CD14-positive monocyte (primary cell): ENCODE data around the gene CATSPER1. TPM values are rescaled to one million over a fixed set of nuclear protein-coding genes. Genes with fewer than 3 reads are reported as not detected.

ENCODE experiments used
- DNase-seq, 3 donors: peaks; one replicate each; pipeline ENCODE4 v3.0.0-alpha.2; 2011 to 2022
- H2AFZ ChIP-seq: 2 replicates; pipeline ENCODE4 v1.6.0; 2012; ENCODE audit warnings: mild to moderate bottlenecking, low read depth, low read length, inconsistent platforms; ENCODE audit not compliant: insufficient read depth, poor library complexity, severe bottlenecking
- H3K27ac ChIP-seq, 2 donors: 1 replicate in 1 of 2; 2 replicates in 1 of 2; pipeline ENCODE4 v1.5.1; 2012 to 2013; ENCODE audit warnings: low read length in 2 of 2, control low read depth in 1 of 2, inconsistent platforms in 1 of 2, low read depth in 1 of 2, mild to moderate bottlenecking in 1 of 2
- H3K27me3 ChIP-seq, 2 donors: one replicate each; pipeline versions ENCODE4 v1.6.0 to v1.6.1; 2011 to 2013; ENCODE audit warnings: low read length in 2 of 2; ENCODE audit not compliant: control insufficient read depth in 2 of 2, insufficient read depth in 2 of 2
- H3K36me3 ChIP-seq, 2 donors: replicated peaks in 1 of 2; 1 replicate in 1 of 2; 2 replicates in 1 of 2; pipeline versions ENCODE4 v1.5.1 to v1.6.1; 2012 to 2013; ENCODE audit warnings: low read length in 2 of 2, control low read depth in 1 of 2, inconsistent platforms in 1 of 2, mild to moderate bottlenecking in 1 of 2; ENCODE audit not compliant: insufficient read depth in 2 of 2, control insufficient read depth in 1 of 2
- H3K4me1 ChIP-seq, 2 donors: 1 replicate in 1 of 2; 2 replicates in 1 of 2; pipeline versions ENCODE4 v1.5.1 to v1.6.1; 2012 to 2013; ENCODE audit warnings: low read length in 2 of 2, control low read depth in 1 of 2, inconsistent platforms in 1 of 2, mild to moderate bottlenecking in 1 of 2, moderate library complexity in 1 of 2; ENCODE audit not compliant: insufficient read depth in 2 of 2, control insufficient read depth in 1 of 2
- H3K4me2 ChIP-seq: replicated peaks from 2 replicates; pipeline ENCODE3; 2012; ENCODE audit warnings: low read length, moderate library complexity, mild to moderate bottlenecking; ENCODE audit not compliant: poor library complexity, severe bottlenecking; ENCODE audit errors: extremely low read depth
- H3K4me3 ChIP-seq, 3 experiments: fragments of 200-600 bp in 1 of 3; sonication (generic) in 1 of 3; replicated peaks in 1 of 3; 1 replicate in 2 of 3; 2 replicates in 1 of 3; pipeline ENCODE4 v1.5.1; 2011 to 2013; ENCODE audit warnings: low read length in 3 of 3, mild to moderate bottlenecking in 3 of 3, control low read depth in 2 of 3, low read depth in 2 of 3, inconsistent platforms in 1 of 3, moderate library complexity in 1 of 3
- H3K79me2 ChIP-seq: 2 replicates; pipeline ENCODE4 v1.6.0; 2012; ENCODE audit warnings: mild to moderate bottlenecking, control low read depth, inconsistent platforms, low read length, moderate library complexity; ENCODE audit not compliant: insufficient read depth
- H3K9ac ChIP-seq: 2 replicates; pipeline ENCODE4 v1.6.0; 2017; ENCODE audit warnings: low read length, mild to moderate bottlenecking; ENCODE audit not compliant: insufficient read depth, poor library complexity, severe bottlenecking
- H3K9me3 ChIP-seq, 2 donors: replicated peaks in 1 of 2; 1 replicate in 1 of 2; 2 replicates in 1 of 2; pipeline versions ENCODE4 v1.5.1 to v1.6.1; 2012 to 2013; ENCODE audit warnings: low read length in 2 of 2, control low read depth in 1 of 2; ENCODE audit not compliant: control insufficient read depth in 1 of 2, insufficient read depth in 1 of 2
- H4K20me1 ChIP-seq: 2 replicates; pipeline ENCODE4 v1.6.0; 2012; ENCODE audit warnings: mild to moderate bottlenecking, low read length, control low read depth, moderate library complexity; ENCODE audit not compliant: insufficient read depth
- H3K27ac Mint-ChIP-seq, 7 donors: one replicate each; pipeline ENCODE4 v1.8.0; 2020; ENCODE audit warnings: mild to moderate bottlenecking in 7 of 7, mixed read lengths in 7 of 7, moderate library complexity in 6 of 7, inconsistent platforms in 2 of 7
- H3K27me3 Mint-ChIP-seq, 3 donors: one replicate each; pipeline ENCODE4 v1.8.0; 2021 to 2022; ENCODE audit warnings: low read depth in 3 of 3, mild to moderate bottlenecking in 3 of 3, mixed read lengths in 3 of 3, moderate library complexity in 3 of 3, inconsistent platforms in 1 of 3
- H3K36me3 Mint-ChIP-seq, 2 donors: one replicate each; pipeline ENCODE4 v1.8.0; 2020; ENCODE audit warnings: mixed read lengths in 2 of 2, inconsistent platforms in 1 of 2, mild to moderate bottlenecking in 1 of 2
- H3K4me1 Mint-ChIP-seq: one replicate; pipeline ENCODE4 v1.8.0; 2020; ENCODE audit warnings: mild to moderate bottlenecking, mixed read lengths
- H3K4me3 Mint-ChIP-seq, 2 donors: one replicate each; pipeline ENCODE4 v1.8.0; 2020; ENCODE audit warnings: mild to moderate bottlenecking in 2 of 2, mixed read lengths in 2 of 2, moderate library complexity in 1 of 2
- H3K9me3 Mint-ChIP-seq, 7 donors: one replicate each; pipeline ENCODE4 v1.8.0; 2020 to 2022; ENCODE audit warnings: mixed read lengths in 7 of 7, mild to moderate bottlenecking in 6 of 7, moderate library complexity in 6 of 7, inconsistent platforms in 2 of 7
- WGBS: methylation state at CpG from one replicate; pipeline ENCODE4 v1.1.5; 2013; ENCODE audit warnings: missing lambda C conversion rate; ENCODE audit not compliant: insufficient coverage; 5-methylcytosine and 5-hydroxymethylcytosine counted together
- intact Hi-C, 2 donors: fragments of 100-400 bp; cut with micrococcal nuclease; formaldehyde crosslinking; loops; one replicate each; pipeline versions ENCODE4 v1.15.0 to v1.15.1; 2023
- polyA plus RNA-seq, 3 donors: library from polyadenylated mRNA; depleted of rRNA in 1 of 3; unstranded in 2 of 3; stranded (reverse) in 1 of 3; fragments of 300-500 nt in 2 of 3; fragments of >200 nt in 1 of 3; fragmentation: Illumina TruSeq in 2 of 3; gene quantifications; 1 replicate in 2 of 3; 2 replicates in 1 of 3; pipeline ENCODE4 v1.2.3, GENCODE V29; 2012 to 2021
- TF ChIP-seq, protein P1 (sequence below): fragments of 200-600 bp; IDR thresholded peaks from one replicate; pipeline ENCODE4 v1.8.0; 2022; ENCODE audit warnings: antibody characterized with exemption, mild to moderate bottlenecking

The CATSPER1 gene
- polyA plus RNA-seq, 3 donors: 15.4 to 24.1 (median 22.0) TPM

DNA sequence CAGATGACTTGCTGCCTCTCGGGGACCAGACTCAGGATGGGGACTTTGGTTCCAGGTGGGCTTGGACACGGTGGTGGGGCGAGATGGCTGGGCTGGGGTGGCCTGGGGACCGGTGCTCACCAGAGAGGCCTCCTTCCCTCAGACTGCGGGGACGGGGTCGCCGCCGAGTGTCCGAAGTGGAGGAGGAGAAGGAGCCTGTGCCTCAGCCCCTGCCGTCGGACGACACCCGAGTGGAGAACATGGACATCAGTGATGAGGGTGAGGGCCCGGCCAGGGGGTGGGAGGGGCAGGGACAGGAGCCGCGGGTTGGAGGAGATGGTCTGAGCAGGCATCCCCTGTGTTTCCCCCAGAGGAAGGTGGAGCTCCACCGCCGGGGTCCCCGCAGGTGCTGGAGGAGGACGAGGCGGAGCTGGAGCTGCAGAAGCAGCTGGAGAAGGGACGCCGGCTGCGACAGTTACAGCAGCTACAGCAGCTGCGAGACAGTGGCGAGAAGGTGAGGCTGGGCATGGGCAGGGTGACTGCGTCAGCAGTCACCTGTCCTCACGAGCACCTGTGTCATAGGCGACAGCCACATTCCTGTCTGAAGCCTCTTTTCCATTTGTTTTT lies 58.8 kb downstream of the CATSPER1 start:
- Mint-ChIP-seq H3K4me1 (peaks cover 24% of the 10 kb centered on the region), H3K9me3 (no peaks in the 10 kb centered on the region), H3K27ac (peak overlapping the region in 1 of 7 donors; percentile 5), H3K36me3 (peaks cover 78 to 84% of the 10 kb centered on the region in 2 donors), H3K4me3 (no peak overlapping the region), H3K27me3 (no peaks in the 10 kb centered on the region)
- Histone ChIP-seq H3K4me1 (peaks cover 15 to 23% of the 10 kb centered on the region in 2 donors), H3K4me2 (no peak overlapping the region), H3K4me3 (no peak overlapping the region), H4K20me1 (peaks cover 28% of the 10 kb centered on the region), H3K27ac (no peak overlapping the region), H2AFZ (no peak overlapping the region), H3K27me3 (no peaks in the 10 kb centered on the region), H3K36me3 (peaks cover 70 to 80% of the 10 kb centered on the region in 2 donors), H3K9ac (no peak overlapping the region), H3K79me2 (peaks cover 26% of the 10 kb centered on the region), H3K9me3 (no peaks in the 10 kb centered on the region)
- WGBS: 97% methylated on average over 24 of the region's 30 CpGs
- no peak for DNase-seq
- TF ChIP-seq, protein P1, sequence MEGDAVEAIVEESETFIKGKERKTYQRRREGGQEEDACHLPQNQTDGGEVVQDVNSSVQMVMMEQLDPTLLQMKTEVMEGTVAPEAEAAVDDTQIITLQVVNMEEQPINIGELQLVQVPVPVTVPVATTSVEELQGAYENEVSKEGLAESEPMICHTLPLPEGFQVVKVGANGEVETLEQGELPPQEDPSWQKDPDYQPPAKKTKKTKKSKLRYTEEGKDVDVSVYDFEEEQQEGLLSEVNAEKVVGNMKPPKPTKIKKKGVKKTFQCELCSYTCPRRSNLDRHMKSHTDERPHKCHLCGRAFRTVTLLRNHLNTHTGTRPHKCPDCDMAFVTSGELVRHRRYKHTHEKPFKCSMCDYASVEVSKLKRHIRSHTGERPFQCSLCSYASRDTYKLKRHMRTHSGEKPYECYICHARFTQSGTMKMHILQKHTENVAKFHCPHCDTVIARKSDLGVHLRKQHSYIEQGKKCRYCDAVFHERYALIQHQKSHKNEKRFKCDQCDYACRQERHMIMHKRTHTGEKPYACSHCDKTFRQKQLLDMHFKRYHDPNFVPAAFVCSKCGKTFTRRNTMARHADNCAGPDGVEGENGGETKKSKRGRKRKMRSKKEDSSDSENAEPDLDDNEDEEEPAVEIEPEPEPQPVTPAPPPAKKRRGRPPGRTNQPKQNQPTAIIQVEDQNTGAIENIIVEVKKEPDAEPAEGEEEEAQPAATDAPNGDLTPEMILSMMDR: no peak
- intact Hi-C loops: no loop called here

Other genes starting within 250 kb of the CATSPER1 start
- gene AP5B1, start 245.5 kb downstream of the CATSPER1 start, polyA plus RNA-seq: 10 to 100 TPM; 33.7 to 46.4 (median 35.1) TPM
- under 1 TPM in 1 of 3 donors, not detected in 2; 0.08 TPM for gene OVOL1, start 239.4 kb downstream of the CATSPER1 start, polyA plus RNA-seq
- gene SNX32, start 192.5 kb downstream of the CATSPER1 start, polyA plus RNA-seq: under 1 TPM; 0.07 to 0.40 (median 0.12) TPM
- gene CFL1, start 168.3 kb downstream of the CATSPER1 start, polyA plus RNA-seq: 1,000 to 10,000 TPM; 1,281 to 2,233 (median 1,889) TPM
- gene MUS81, start 166.0 kb downstream of the CATSPER1 start, polyA plus RNA-seq: 10 to 100 TPM; 15.0 to 87.5 (median 16.4) TPM
- 10 to 100 TPM in 1 of 3 donors, under 1 TPM in 1, not detected in 1; 0.44 to 14.7 TPM for gene EFEMP2, start 153.7 kb downstream of the CATSPER1 start, polyA plus RNA-seq
- 1 to 10 TPM in 1 of 3 donors, under 1 TPM in 2; 0.71 to 1.3 (median 0.78) TPM for gene CTSW, start 146.6 kb downstream of the CATSPER1 start, polyA plus RNA-seq
- gene FIBP, start 138.0 kb downstream of the CATSPER1 start, polyA plus RNA-seq: 100 to 1,000 TPM in 2 of 3 donors, 10 to 100 TPM in 1; 79.1 to 109 (median 101) TPM
- 10 to 100 TPM; 20.8 to 35.2 (median 24.4) TPM for gene CCDC85B, start 135.8 kb downstream of the CATSPER1 start, polyA plus RNA-seq
- 10 to 100 TPM in 1 of 3 donors, 1 to 10 TPM in 2; 2.5 to 28.2 (median 2.5) TPM for gene FOSL1, start 126.1 kb downstream of the CATSPER1 start, polyA plus RNA-seq
- gene C11orf68, start 107.4 kb downstream of the CATSPER1 start, polyA plus RNA-seq: 10 to 100 TPM; 21.8 to 31.5 (median 22.8) TPM
- 10 to 100 TPM; 68.3 to 97.2 (median 72.1) TPM for gene DRAP1, start 107.1 kb downstream of the CATSPER1 start, polyA plus RNA-seq
- gene TSGA10IP, start 81.0 kb downstream of the CATSPER1 start, polyA plus RNA-seq: under 1 TPM in 2 of 3 donors, not detected in 1; 0.67 to 0.71 TPM
- 10 to 100 TPM in 2 of 3 donors, 1 to 10 TPM in 1; 8.9 to 52.8 (median 16.1) TPM for gene SART1, start 64.7 kb downstream of the CATSPER1 start, polyA plus RNA-seq
- 10 to 100 TPM; 16.4 to 23.1 (median 18.2) TPM for gene EIF1AD, start 24.3 kb downstream of the CATSPER1 start, polyA plus RNA-seq
- 100 to 1,000 TPM in 2 of 3 donors, 10 to 100 TPM in 1; 79.9 to 175 (median 142) TPM for gene BANF1, start 24.0 kb downstream of the CATSPER1 start, polyA plus RNA-seq
- gene CST6, start 14.5 kb downstream of the CATSPER1 start, polyA plus RNA-seq: under 1 TPM in 1 of 3 donors, not detected in 2; 0.41 TPM
- not detected for gene GAL3ST3, start 22.7 kb upstream of the CATSPER1 start, polyA plus RNA-seq
- 100 to 1,000 TPM in 1 of 3 donors, 10 to 100 TPM in 2; 32.1 to 107 (median 52.6) TPM for gene SF3B2, start 25.9 kb upstream of the CATSPER1 start, polyA plus RNA-seq
- gene PACS1, start 43.8 kb upstream of the CATSPER1 start, polyA plus RNA-seq: 10 to 100 TPM in 2 of 3 donors, 1 to 10 TPM in 1; 8.1 to 36.8 (median 12.4) TPM
- 1 to 10 TPM in 1 of 3 donors, under 1 TPM in 2; 0.67 to 2.9 (median 0.90) TPM for gene KLC2, start 231.2 kb upstream of the CATSPER1 start, polyA plus RNA-seq
- gene RAB1B, start 242.2 kb upstream of the CATSPER1 start, polyA plus RNA-seq: 10 to 100 TPM; 17.9 to 90.5 (median 18.8) TPM